Non-pigmented ciliary epithelial cell (primary cell): ENCODE results near the gene STK17A.

Experiments used
- DNase-seq: peaks from one replicate; pipeline ENCODE4 v3.0.0-alpha.2; 2010; ENCODE audit warnings: low read depth

The STK17A gene

GRCh38 chr7:43658718-43659548 is 76.0 kb downstream of the STK17A start:
- DNase-seq: no peak

DNA sequence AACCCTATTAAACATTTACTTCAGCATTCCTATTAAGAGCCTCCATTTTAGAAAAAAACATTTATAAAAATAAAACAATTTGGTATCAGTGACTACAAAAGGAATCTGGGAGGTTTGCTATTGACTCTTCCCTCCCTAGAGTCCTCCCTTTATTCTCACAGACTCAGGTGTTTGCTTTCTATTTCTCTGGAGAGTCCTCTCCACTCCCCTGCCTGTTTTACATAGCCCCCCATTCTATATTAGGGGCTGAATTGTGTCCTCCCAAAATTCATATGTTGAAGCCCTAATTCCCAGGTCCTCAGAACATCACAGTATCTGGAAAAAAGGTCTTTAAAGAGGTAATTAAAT is 76.6 kb downstream of the STK17A start:
- DNase-seq: no peak

- no peak for DNase-seq
Observed at GRCh38 chr7:43660141-43660540, 77.2 kb downstream of the STK17A start.

DNA sequence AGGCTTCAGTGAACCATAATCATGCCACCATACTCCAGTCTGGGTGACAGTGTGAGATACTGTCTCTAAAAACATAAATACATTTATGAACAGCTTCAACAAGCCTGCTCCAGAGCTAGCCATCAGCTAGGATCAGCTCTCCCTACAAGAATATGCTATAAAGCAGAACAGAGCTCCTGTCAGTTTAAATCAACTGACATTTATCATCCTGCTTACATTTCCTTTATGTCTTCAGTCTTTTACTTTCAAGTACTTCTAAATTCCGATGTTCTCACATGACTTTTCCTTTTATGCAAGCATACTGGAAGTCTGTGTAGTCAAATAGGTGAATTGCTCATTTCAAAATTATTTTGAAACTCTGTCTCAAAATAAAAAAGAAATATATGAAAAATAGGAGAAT is 81.8 kb downstream of the STK17A start:
- no peak for DNase-seq

DNA sequence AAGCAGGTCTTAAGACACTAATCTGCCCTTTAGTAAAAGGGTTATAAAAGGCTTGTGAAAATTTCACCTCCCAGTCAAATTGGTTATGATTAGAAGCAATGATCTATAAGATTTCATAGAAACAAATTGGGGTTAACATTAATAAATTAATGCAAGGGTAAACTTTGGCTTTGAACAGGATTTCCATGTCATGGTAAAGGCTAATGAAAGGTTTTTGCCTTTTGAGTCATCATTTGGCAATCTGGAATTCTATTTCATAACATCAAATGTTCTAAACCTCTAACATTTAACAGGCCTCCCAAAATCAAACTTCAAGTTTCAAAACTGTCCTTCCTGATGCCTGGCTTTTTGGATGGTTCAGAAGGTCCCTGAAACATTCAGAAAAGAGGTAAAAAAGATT is 84.0 kb downstream of the STK17A start:
- no peak for DNase-seq

DNA sequence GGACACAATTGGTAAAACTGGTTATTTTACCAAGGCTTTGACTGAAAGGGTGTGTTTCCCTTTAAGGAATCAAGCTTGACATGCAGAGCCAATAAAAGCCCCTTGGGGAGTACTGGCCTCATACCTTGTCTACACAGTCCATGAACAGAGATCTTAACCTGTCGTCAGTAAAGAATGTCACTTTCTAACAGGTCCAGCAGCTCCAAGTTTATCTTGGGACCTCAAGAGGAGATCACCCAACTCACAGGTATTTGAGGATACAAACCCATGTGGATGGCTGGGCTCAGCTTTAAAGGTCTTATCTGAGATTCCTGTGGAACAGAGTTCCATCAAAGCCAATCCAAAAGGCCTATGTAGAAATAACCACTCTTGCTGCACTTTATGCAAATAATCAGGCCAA is 85.1 kb downstream of the STK17A start:
- no peak for DNase-seq

- DNase-seq: no peak
Observed at GRCh38 chr7:43669286-43670081, 86.6 kb downstream of the STK17A start.

DNA sequence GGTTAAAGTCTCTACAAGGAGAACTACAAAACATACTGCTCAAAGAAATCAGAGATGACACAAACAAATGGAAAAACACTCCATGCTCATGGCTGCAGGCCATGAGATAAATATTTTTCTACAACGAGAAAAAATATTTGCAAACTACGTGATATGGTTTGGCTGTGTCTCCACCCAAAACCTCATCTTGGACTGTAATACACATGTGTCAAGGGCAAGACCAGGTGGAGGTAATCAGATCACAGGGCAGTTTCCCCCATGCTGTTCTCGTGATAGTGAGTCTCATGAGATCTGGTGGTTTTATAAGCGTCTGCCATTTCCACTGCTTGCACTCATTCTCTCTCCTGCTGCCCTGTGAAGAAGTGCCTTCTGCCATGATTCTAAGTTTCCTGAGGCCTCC is 88.6 kb downstream of the STK17A start:
- no peak for DNase-seq

GRCh38 chr7:43673243-43673976 is 90.5 kb downstream of the STK17A start:
- peak; percentile 26 for DNase-seq

- peak; percentile 68 for DNase-seq
Observed at GRCh38 chr7:43674559-43675436, 91.9 kb downstream of the STK17A start.
